GM10266 (cell line): ENCODE results near the gene FEM1B.

ENCODE experiments used
- DNase-seq: peaks from one replicate; pipeline ENCODE4 v3.0.0; 2012; ENCODE audit errors: extremely low spot score
- CTCF ChIP-seq: IDR thresholded peaks from 2 replicates; pipeline ENCODE4 v1.5.1; 2012; ENCODE audit warnings: mild to moderate bottlenecking, low read depth; ENCODE audit not compliant: control insufficient read depth, insufficient read depth; ENCODE audit errors: missing control alignments

FEM1B gene

GRCh38 chr15:68302729-68303128, 25.2 kb downstream of the FEM1B start:
- TF ChIP-seq CTCF: no peak
- DNase-seq: no peak

- no peak for DNase-seq
Observed at GRCh38 chr15:68303134-68303533, 25.6 kb downstream of the FEM1B start.

GRCh38 chr15:68303560-68304436, 26.3 kb downstream of the FEM1B start:
- no peak for TF ChIP-seq CTCF
- DNase-seq: no peak

More at GRCh38 chr15:68303134-68303533, 25.6 kb downstream of the FEM1B start:
- TF ChIP-seq CTCF: no peak

GRCh38 chr15:68304589-68305337, 27.2 kb downstream of the FEM1B start:
- no peak for DNase-seq
- no peak for TF ChIP-seq CTCF

- no peak for TF ChIP-seq CTCF
- no peak for DNase-seq
Observed at GRCh38 chr15:68305420-68305871, 27.9 kb downstream of the FEM1B start.

- no peak for TF ChIP-seq CTCF
- no peak for DNase-seq
Observed at GRCh38 chr15:68307131-68307928, 29.8 kb downstream of the FEM1B start.
